AG10803 (cell line): ENCODE results near the gene WSCD2.

ENCODE experiments used
- DNase-seq: peaks from one replicate; pipeline ENCODE4 v3.0.0; 2010; ENCODE audit warnings: low read depth
- H3K4me3 ChIP-seq: 2 replicates; pipeline ENCODE4 v1.5.1; 2011; ENCODE audit warnings: mild to moderate bottlenecking, low read length, control low read depth
- TF ChIP-seq, protein P1 (sequence below): conservative IDR thresholded peaks from 2 replicates; pipeline ENCODE4 v1.5.1; 2011; ENCODE audit warnings: mild to moderate bottlenecking, low read length, control low read depth, inconsistent platforms

Gene WSCD2

DNA sequence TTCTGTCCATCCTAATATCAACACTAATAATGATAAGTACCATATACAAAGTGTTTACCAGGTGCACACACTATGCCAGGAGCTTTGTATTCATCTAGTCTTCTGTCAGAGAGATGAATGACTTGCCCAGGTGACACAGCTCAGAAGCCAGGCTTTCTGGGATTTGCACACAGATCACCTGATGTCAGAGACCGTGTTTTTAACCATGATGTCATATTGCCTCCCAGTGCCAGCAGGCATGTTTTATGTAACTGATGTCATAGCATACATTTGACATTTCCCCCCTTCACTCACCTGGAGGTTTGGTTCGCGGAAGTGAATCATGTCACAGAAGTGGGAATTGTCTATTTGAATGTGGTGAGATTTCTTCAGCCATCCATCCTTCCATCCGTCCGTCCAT, 5.7 kb downstream of the WSCD2 start:
- DNase-seq, result no peak
- H3K4me3 ChIP-seq, result no peak overlapping the region
- TF ChIP-seq, protein P1, sequence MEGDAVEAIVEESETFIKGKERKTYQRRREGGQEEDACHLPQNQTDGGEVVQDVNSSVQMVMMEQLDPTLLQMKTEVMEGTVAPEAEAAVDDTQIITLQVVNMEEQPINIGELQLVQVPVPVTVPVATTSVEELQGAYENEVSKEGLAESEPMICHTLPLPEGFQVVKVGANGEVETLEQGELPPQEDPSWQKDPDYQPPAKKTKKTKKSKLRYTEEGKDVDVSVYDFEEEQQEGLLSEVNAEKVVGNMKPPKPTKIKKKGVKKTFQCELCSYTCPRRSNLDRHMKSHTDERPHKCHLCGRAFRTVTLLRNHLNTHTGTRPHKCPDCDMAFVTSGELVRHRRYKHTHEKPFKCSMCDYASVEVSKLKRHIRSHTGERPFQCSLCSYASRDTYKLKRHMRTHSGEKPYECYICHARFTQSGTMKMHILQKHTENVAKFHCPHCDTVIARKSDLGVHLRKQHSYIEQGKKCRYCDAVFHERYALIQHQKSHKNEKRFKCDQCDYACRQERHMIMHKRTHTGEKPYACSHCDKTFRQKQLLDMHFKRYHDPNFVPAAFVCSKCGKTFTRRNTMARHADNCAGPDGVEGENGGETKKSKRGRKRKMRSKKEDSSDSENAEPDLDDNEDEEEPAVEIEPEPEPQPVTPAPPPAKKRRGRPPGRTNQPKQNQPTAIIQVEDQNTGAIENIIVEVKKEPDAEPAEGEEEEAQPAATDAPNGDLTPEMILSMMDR, result no peak

DNA sequence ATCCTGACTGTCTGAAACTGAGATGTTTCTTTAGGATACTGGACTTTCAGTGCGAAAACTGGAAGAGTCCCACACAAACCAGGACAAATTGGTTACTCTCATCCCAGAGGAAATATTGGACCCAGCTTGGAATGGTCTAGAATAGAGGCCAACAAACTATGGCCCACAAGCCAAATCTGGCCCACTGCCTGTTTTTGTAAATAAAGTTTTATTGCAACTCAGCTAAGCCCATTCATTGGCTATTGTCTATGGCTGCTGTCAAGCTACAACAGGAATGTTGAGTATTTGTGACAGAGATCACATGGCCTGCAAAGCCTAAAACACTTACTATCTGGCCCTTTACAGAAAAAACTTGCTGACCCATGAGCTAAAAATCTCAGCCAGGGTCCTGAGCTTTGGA, 6.5 kb downstream of the WSCD2 start:
- H3K4me3 ChIP-seq, result no peak overlapping the region
- TF ChIP-seq, protein P1, result no peak
- DNase-seq, result no peak

DNA sequence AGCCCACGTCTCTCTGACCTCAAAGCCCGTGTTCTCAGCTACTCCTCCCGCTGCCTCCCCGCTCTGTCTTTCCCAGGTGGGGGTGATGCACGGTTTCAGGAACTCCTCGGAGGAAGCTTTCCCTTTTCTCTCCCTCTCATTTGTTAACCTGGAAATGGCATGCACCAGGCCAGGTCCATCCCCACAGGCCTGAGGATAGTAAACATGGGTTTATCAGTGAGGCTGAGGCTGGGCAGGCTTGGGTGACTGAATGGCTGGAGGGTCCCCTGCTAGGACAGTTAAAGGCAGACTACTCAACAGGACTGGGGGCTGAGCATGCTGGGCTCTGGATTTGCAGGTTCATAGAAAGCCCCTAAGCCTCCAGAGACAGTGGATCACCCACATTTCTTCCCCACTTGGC, 7.6 kb downstream of the WSCD2 start:
- no peak for DNase-seq
- TF ChIP-seq, protein P1, result no peak
- H3K4me3 ChIP-seq, result no peak overlapping the region

DNA sequence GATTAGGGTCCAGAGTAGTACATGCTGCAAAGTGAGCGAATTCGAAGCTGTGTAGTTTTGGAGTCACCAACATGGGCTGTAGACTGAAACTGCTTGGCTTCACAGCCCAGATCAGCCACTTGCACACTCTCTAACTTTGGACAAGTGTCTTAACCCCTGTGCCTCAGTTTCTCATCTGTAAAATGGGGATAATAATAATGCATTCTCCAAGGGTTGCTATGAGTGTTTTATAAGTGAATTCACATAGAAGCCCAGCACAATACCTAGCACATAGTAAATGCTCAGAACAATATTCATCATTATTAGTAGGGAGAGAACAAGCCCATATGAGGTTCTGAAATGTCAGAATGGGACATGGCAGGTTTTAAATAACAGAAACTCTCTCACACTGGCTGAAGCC, 10.4 kb downstream of the WSCD2 start:
- no peak for DNase-seq
- no peak overlapping the region for H3K4me3 ChIP-seq
- TF ChIP-seq, protein P1, result no peak

DNA sequence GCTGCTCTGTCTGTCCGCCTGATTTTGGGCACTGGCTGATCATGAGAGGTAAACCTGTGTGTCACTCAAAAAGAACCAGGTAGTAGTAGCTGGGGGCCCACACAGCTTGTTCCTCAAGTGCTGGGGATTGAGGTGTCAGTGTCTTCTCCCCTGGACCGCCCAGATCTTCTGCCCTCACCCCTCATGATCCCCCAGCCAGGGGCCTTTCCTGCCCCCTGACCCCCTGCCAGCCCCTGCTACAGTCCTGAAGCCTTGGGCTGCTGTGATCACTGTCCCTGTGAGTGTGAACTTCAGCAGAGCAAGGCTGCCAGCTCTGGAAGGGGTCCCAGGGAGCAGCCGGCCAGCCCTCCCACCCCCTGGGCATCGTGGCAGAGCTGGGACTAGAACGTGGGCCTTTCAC, 11.4 kb downstream of the WSCD2 start:
- no peak overlapping the region for H3K4me3 ChIP-seq
- no peak for DNase-seq
- TF ChIP-seq, protein P1, result no peak

DNA sequence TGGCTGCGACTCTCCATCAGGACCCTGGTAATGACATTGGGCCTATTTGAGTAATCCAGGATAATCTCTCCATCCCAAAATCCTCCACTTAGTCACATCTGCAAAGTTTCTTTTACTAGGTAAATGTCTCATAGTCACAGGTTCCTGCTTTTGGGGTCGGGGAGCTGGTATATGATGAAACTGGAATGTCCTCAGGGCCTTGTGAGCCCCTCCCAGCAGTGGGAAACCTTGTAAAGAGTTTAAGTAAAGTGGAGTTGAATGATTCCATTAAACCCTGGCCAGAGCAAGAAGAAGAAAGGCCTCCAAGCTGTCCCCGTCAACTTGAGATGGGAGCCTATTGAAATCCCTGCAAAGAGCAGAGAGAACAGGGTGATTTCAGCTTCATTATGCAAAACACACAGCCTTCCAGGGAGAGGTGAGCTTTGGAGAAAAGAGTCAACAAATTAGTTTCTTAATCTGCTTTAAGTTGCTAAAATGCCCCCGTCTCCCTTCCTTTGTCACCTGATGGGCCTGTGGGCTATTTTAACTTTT, 12.6 kb downstream of the WSCD2 start:
- TF ChIP-seq, protein P1, result no peak
- DNase-seq, result no peak
- H3K4me3 ChIP-seq, result no peak overlapping the region

DNA sequence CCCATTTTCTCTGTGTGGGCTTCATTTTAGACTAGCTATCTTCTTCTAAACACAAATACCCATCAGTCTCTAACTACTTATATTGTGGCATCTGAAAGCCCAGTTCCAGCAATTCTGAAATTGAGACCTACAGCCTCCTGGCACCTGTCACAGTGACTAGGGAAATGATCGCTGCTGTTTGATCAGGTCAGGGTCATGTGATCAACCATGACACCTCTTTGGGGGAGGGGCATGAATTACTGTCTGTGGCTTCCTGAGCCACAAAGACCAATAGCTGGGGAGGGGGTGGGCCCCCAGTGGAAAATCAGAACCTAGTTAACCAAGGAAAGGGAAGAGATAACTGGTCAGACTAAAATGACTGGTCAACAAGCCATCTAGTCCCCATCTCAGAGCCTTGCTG, 14.1 kb downstream of the WSCD2 start:
- no peak overlapping the region for H3K4me3 ChIP-seq
- TF ChIP-seq, protein P1, result no peak
- DNase-seq, result no peak
